Astrocyte (in vitro differentiated cells and primary cell): Measurements from ENCODE around the gene ABCC2. TPM values are rescaled to one million over a fixed set of nuclear protein-coding genes. Genes with fewer than 3 reads are reported as not detected.

Experiments
- DNase-seq: peaks from one replicate; pipeline ENCODE4 v3.0.0-alpha.2; 2010; ENCODE audit warnings: low read depth
- FAIRE-seq: peaks from 2 replicates; lab custom pipeline; 2011; peaks lifted over from hg19 to GRCh38; lab: Jason Lieb, UNC
- H2AFZ ChIP-seq: 2 replicates; pipeline ENCODE4 v1.6.0; 2012; ENCODE audit warnings: low read depth, low read length, inconsistent platforms
- H3K27ac ChIP-seq: 2 replicates; pipeline ENCODE4 v1.5.1; 2011; ENCODE audit warnings: low read depth, low read length, inconsistent platforms
- H3K27me3 ChIP-seq: 2 replicates; pipeline ENCODE4 v1.6.0; 2011; ENCODE audit warnings: low read length, inconsistent platforms; ENCODE audit not compliant: insufficient read depth
- H3K36me3 ChIP-seq: 2 replicates; pipeline ENCODE4 v1.5.1; 2011; ENCODE audit warnings: low read length, inconsistent platforms; ENCODE audit not compliant: insufficient read depth
- H3K4me1 ChIP-seq: 2 replicates; pipeline ENCODE4 v1.5.1; 2011; ENCODE audit warnings: low read length, inconsistent platforms; ENCODE audit not compliant: insufficient read depth
- H3K4me2 ChIP-seq: 2 replicates; pipeline ENCODE4 v1.6.0; 2012; ENCODE audit warnings: low read length, inconsistent platforms
- H3K4me3 ChIP-seq: 2 replicates; pipeline ENCODE4 v1.5.1; 2011; ENCODE audit warnings: low read depth, mild to moderate bottlenecking, low read length, inconsistent platforms; ENCODE audit not compliant: insufficient read depth
- H3K79me2 ChIP-seq: 2 replicates; pipeline ENCODE4 v1.6.0; 2012; ENCODE audit warnings: mild to moderate bottlenecking, low read length, inconsistent platforms; ENCODE audit not compliant: insufficient read depth
- H3K9ac ChIP-seq: 2 replicates; pipeline ENCODE4 v1.6.0; 2012; ENCODE audit warnings: mild to moderate bottlenecking, low read length, inconsistent platforms
- H3K9me3 ChIP-seq: 2 replicates; pipeline ENCODE4 v1.5.1; 2012; ENCODE audit warnings: low read depth, mild to moderate bottlenecking, low read length, inconsistent platforms; ENCODE audit not compliant: insufficient read depth
- H4K20me1 ChIP-seq: 2 replicates; pipeline ENCODE4 v1.6.0; 2012; ENCODE audit warnings: low read length, inconsistent platforms; ENCODE audit not compliant: insufficient read depth
- H3K27ac Mint-ChIP-seq: one replicate; pipeline ENCODE4 v1.8.0; 2021; ENCODE audit warnings: mild to moderate bottlenecking, mixed read lengths; ENCODE audit not compliant: unreplicated experiment
- H3K27me3 Mint-ChIP-seq: one replicate; pipeline ENCODE4 v1.8.0; 2021; ENCODE audit warnings: low read depth, mixed read lengths; ENCODE audit not compliant: unreplicated experiment
- H3K36me3 Mint-ChIP-seq: one replicate; pipeline ENCODE4 v1.8.0; 2021; ENCODE audit warnings: low read depth, mixed read lengths; ENCODE audit not compliant: unreplicated experiment
- H3K4me1 Mint-ChIP-seq: one replicate; pipeline ENCODE4 v1.8.0; 2021; ENCODE audit warnings: low read depth, mixed read lengths; ENCODE audit not compliant: unreplicated experiment
- H3K4me3 Mint-ChIP-seq: one replicate; pipeline ENCODE4 v1.8.0; 2021; ENCODE audit warnings: mild to moderate bottlenecking, moderate library complexity, mixed read lengths; ENCODE audit not compliant: unreplicated experiment
- H3K9me3 Mint-ChIP-seq: one replicate; pipeline ENCODE4 v1.8.0; 2021; ENCODE audit warnings: mild to moderate bottlenecking, mixed read lengths; ENCODE audit not compliant: unreplicated experiment
- CTCF ChIP-seq: IDR thresholded peaks from 2 replicates; pipeline ENCODE4 v1.5.1; 2011; ENCODE audit warnings: low read depth, mild to moderate bottlenecking, inconsistent platforms, low read length, moderate library complexity; ENCODE audit not compliant: insufficient read depth
- EZH2 ChIP-seq: IDR thresholded peaks from 2 replicates; pipeline ENCODE4 v1.6.1; 2012; ENCODE audit warnings: mild to moderate bottlenecking, low read length, inconsistent platforms; ENCODE audit not compliant: insufficient read depth
- total RNA-seq: library from RNA; stranded (reverse); gene quantifications from 2 replicates; pipeline ENCODE4 v1.2.1, GENCODE V29; 2021

ABCC2 gene
- total RNA-seq, 1 donor from 2014 or later, result 0.59 TPM

- Mint-ChIP-seq H3K4me3 (no peak overlapping the region), H3K9me3 (no peaks in the 10 kb centered on the region), H3K4me1 (no peaks in the 10 kb centered on the region), H3K27me3 (no peaks in the 10 kb centered on the region), H3K36me3 (peaks cover 21% of the 10 kb centered on the region), H3K27ac (no peak overlapping the region)
- H3K36me3 ChIP-seq, result peaks cover 61% of the 10 kb centered on the region
- H3K9ac ChIP-seq, result no peak overlapping the region
- H3K4me1 ChIP-seq, result no peaks in the 10 kb centered on the region
- H3K27me3 ChIP-seq, result no peaks in the 10 kb centered on the region
- TF ChIP-seq CTCF (no peak), EZH2 (no peak)
- peaks cover 6% of the 10 kb centered on the region for H3K79me2 ChIP-seq
- H3K4me3 ChIP-seq, result no peak overlapping the region
- FAIRE-seq (no peak), DNase-seq (no peak)
- no peak overlapping the region for H2AFZ ChIP-seq
- no peak overlapping the region for H3K4me2 ChIP-seq
- peaks cover 6% of the 10 kb centered on the region for H4K20me1 ChIP-seq
- no peaks in the 10 kb centered on the region for H3K9me3 ChIP-seq
- H3K27ac ChIP-seq, result no peak overlapping the region
Observed at GRCh38 chr10:99895867-99896266, 113.4 kb downstream of the ABCC2 start.

Other genes starting within 250 kb of the ABCC2 start
- not detected in 2 replicates for gene NKX2-3, start 249.7 kb upstream of the ABCC2 start, total RNA-seq
- 38.0 and 40.7 TPM in 2 replicates for gene SLC25A28, start 162.2 kb upstream of the ABCC2 start, total RNA-seq
- 21.6 and 22.8 TPM in 2 replicates for gene ENTPD7, start 123.1 kb upstream of the ABCC2 start, total RNA-seq
- gene COX15, start 50.5 kb upstream of the ABCC2 start, total RNA-seq, result 30.2 and 33.4 TPM in 2 replicates
- gene CUTC, start 50.4 kb upstream of the ABCC2 start, total RNA-seq, result 10.3 and 11.6 TPM in 2 replicates
- 17.7 and 24.8 TPM in 2 replicates for gene DNMBP, start 227.3 kb downstream of the ABCC2 start, total RNA-seq